Measurements from ENCODE around the gene TIMP1. TPM values are rescaled to one million over a fixed set of nuclear protein-coding genes. Genes with fewer than 3 reads are reported as not detected.

The TIMP1 gene
- total RNA-seq, 1 experiment from 2014 or later = 35.4 TPM

GRCh38 chrX:47571896-47572295, 10.3 kb upstream of the TIMP1 start:
- POLR2A ChIA-PET = no interaction called here
- Mint-ChIP-seq H3K4me1 (peaks cover 25% of the 10 kb centered on the region), H3K27me3 (ENCODE audit: low read depth) (no peaks in the 10 kb centered on the region), H3K36me3 (peaks cover 35% of the 10 kb centered on the region), H3K4me3 (no peak overlapping the region), H3K9me3 (no peaks in the 10 kb centered on the region), H3K27ac (peak overlapping the region; percentile 23; the same call in 1 of the 2 replicates)
- DNase-seq (ENCODE audit: low spot score) (no peak), ATAC-seq (no peak)
- no peak for TF ChIP-seq PRRX2 (CRISPR knock-in tag; IDR thresholded peaks at IDR 0.05)
- no peak for TF ChIP-seq TP53 (CRISPR knock-in tag; IDR thresholded peaks at IDR 0.05)
- TF ChIP-seq ZNF512 (CRISPR knock-in tag; IDR thresholded peaks at IDR 0.05; ENCODE audit: borderline replicate concordance) = no peak
- TF ChIP-seq ZNF138 (CRISPR knock-in tag; conservative IDR thresholded peaks at IDR 0.05) = no peak
- no peak for TF ChIP-seq EMX1 (CRISPR knock-in tag; IDR thresholded peaks at IDR 0.05)
- TF ChIP-seq ZNF317 (CRISPR knock-in tag; IDR thresholded peaks at IDR 0.05; ENCODE audit: borderline replicate concordance, low read depth) = no peak
- no peak for TF ChIP-seq ZNF416 (CRISPR knock-in tag; IDR thresholded peaks at IDR 0.05)
- no peak for TF ChIP-seq ATF1 (CRISPR knock-in tag; IDR thresholded peaks at IDR 0.05)
- TF ChIP-seq ETV6 (CRISPR knock-in tag; IDR thresholded peaks at IDR 0.05) = no peak
- TF ChIP-seq FOXK1 (CRISPR knock-in tag; IDR thresholded peaks at IDR 0.05) = no peak
- TF ChIP-seq, protein P1, sequence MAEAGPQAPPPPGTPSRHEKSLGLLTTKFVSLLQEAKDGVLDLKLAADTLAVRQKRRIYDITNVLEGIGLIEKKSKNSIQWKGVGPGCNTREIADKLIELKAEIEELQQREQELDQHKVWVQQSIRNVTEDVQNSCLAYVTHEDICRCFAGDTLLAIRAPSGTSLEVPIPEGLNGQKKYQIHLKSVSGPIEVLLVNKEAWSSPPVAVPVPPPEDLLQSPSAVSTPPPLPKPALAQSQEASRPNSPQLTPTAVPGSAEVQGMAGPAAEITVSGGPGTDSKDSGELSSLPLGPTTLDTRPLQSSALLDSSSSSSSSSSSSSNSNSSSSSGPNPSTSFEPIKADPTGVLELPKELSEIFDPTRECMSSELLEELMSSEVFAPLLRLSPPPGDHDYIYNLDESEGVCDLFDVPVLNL (CRISPR knock-in tag; IDR thresholded peaks at IDR 0.05; ENCODE audit: borderline replicate concordance, low read depth) = no peak
- TF ChIP-seq ELF4 (CRISPR knock-in tag; IDR thresholded peaks at IDR 0.05; ENCODE audit: low read depth) = no peak
- no peak for TF ChIP-seq ZNF219 (CRISPR knock-in tag; IDR thresholded peaks at IDR 0.05; ENCODE audit: borderline replicate concordance)
- no peak for TF ChIP-seq TEAD1 (CRISPR knock-in tag; IDR thresholded peaks at IDR 0.05)
- CTCF ChIA-PET = no interaction called here

- no peak for DNase-seq (ENCODE audit: low spot score)
- H3K36me3 Mint-ChIP-seq = peaks cover 35% of the 10 kb centered on the region
Measured at GRCh38 chrX:47572773-47573340, 9.4 kb upstream of the TIMP1 start.

GRCh38 chrX:47573341-47574075, 8.7 kb upstream of the TIMP1 start:
- DNase-seq (ENCODE audit: low spot score) = peak; percentile 81
- POLR2A ChIA-PET = interaction anchor here (0.6 to 1.6 kb wide), 5 partner anchors 9 to 55 kb away, joined by 3 to 8 read pairs (median 3); partner anchors contain the start of gene TIMP1
- peaks cover 32% of the 10 kb centered on the region for H3K4me1 Mint-ChIP-seq
- H3K4me3 Mint-ChIP-seq = peak overlapping the region; percentile 69
- CTCF ChIA-PET = interaction anchor here (1.0 to 2.6 kb wide), 4 partner anchors 9 to 71 kb away, joined by 3 to 10 read pairs (median 6); no protein-coding TSS in a partner anchor
- peaks cover 31% of the 10 kb centered on the region for H3K36me3 Mint-ChIP-seq
- no peaks in the 10 kb centered on the region for H3K27me3 Mint-ChIP-seq (ENCODE audit: low read depth)
- peak; percentile 74 for ATAC-seq
- no peaks in the 10 kb centered on the region for H3K9me3 Mint-ChIP-seq
- peak overlapping the region; percentile 98 for H3K27ac Mint-ChIP-seq
- TF ChIP-seq ZNF317 (CRISPR knock-in tag; IDR thresholded peaks at IDR 0.05; ENCODE audit: borderline replicate concordance, low read depth) (no peak), TCF7 (CRISPR knock-in tag; IDR thresholded peaks at IDR 0.05; ENCODE audit: low read depth) (no peak), CBFB (CRISPR knock-in tag; IDR thresholded peaks at IDR 0.05; ENCODE audit: low read depth) (no peak), NR1H2 (CRISPR knock-in tag; IDR thresholded peaks at IDR 0.05) (no peak), TEAD4 (CRISPR knock-in tag; IDR thresholded peaks at IDR 0.05) (peak; percentile 90), GABPB1 (CRISPR knock-in tag; IDR thresholded peaks at IDR 0.05) (no peak), ZSCAN18 (CRISPR knock-in tag; IDR thresholded peaks at IDR 0.05) (no peak), ZNF263 (CRISPR knock-in tag; IDR thresholded peaks at IDR 0.05; ENCODE audit: low read depth) (no peak)
- TF ChIP-seq, protein P2, sequence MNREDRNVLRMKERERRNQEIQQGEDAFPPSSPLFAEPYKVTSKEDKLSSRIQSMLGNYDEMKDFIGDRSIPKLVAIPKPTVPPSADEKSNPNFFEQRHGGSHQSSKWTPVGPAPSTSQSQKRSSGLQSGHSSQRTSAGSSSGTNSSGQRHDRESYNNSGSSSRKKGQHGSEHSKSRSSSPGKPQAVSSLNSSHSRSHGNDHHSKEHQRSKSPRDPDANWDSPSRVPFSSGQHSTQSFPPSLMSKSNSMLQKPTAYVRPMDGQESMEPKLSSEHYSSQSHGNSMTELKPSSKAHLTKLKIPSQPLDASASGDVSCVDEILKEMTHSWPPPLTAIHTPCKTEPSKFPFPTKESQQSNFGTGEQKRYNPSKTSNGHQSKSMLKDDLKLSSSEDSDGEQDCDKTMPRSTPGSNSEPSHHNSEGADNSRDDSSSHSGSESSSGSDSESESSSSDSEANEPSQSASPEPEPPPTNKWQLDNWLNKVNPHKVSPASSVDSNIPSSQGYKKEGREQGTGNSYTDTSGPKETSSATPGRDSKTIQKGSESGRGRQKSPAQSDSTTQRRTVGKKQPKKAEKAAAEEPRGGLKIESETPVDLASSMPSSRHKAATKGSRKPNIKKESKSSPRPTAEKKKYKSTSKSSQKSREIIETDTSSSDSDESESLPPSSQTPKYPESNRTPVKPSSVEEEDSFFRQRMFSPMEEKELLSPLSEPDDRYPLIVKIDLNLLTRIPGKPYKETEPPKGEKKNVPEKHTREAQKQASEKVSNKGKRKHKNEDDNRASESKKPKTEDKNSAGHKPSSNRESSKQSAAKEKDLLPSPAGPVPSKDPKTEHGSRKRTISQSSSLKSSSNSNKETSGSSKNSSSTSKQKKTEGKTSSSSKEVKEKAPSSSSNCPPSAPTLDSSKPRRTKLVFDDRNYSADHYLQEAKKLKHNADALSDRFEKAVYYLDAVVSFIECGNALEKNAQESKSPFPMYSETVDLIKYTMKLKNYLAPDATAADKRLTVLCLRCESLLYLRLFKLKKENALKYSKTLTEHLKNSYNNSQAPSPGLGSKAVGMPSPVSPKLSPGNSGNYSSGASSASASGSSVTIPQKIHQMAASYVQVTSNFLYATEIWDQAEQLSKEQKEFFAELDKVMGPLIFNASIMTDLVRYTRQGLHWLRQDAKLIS (CRISPR knock-in tag; IDR thresholded peaks at IDR 0.05; ENCODE audit: borderline replicate concordance) = no peak

More at GRCh38 chrX:47572773-47573340, 9.4 kb upstream of the TIMP1 start:
- CTCF ChIA-PET = interaction anchor here (1.2 to 1.4 kb wide), 2 partner anchors 49 to 51 kb away, joined by 3 to 6 read pairs; no protein-coding TSS in a partner anchor
- Mint-ChIP-seq H3K27ac (peak overlapping the region; percentile 98), H3K4me3 (peak overlapping the region; percentile 69), H3K27me3 (ENCODE audit: low read depth) (no peaks in the 10 kb centered on the region), H3K9me3 (no peaks in the 10 kb centered on the region), H3K4me1 (peaks cover 26% of the 10 kb centered on the region)
- no peak; the same call in 1 of the 2 replicates for ATAC-seq
- no peak for TF ChIP-seq ELF4 (CRISPR knock-in tag; IDR thresholded peaks at IDR 0.05; ENCODE audit: low read depth)
- TF ChIP-seq HMGA2 (CRISPR knock-in tag; IDR thresholded peaks at IDR 0.05) = no peak
- no peak for TF ChIP-seq JAZF1 (CRISPR knock-in tag; IDR thresholded peaks at IDR 0.05)
- POLR2A ChIA-PET = interaction anchor here (1.1 kb wide), 1 partner anchor 36 kb away, joined by 3 read pairs; no protein-coding TSS in a partner anchor

Data from WTC11 (cell line).